ENCODE measurements around the gene MYBPC2.

DNA sequence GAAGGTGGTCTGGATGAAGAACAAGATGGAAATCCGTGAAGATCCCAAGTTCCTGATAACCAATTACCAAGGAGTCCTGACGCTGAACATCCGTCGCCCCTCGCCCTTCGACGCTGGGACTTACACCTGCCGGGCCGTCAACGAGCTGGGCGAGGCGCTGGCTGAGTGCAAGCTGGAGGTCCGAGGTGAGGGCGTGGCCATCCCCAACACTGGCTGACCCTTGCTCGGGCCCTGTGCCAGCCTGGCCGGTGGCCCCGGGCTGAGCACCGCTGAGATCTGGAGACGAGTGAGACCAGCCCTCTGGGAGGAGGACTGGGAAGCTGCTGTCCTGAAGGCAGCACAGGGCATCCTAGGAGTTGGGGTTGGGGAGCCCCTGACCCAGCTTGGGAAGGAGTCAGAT, 31.7 kb downstream of the MYBPC2 start:
- TF ChIP-seq YY1 (IDR thresholded peaks at IDR 0.05; ENCODE audit: insufficient read depth, insufficient read length) (no peak), ZNF274 (IDR thresholded peaks at IDR 0.05; ENCODE audit: low read depth, low read length) (no peak)

All from NT2/D1 (cell line).